ENCODE results near the gene ARHGEF39.

ARHGEF39 gene

GRCh38 chr9:35691757-35692301, 26.8 kb upstream of the ARHGEF39 start:
- DNase-seq (ENCODE audit: low read depth in 2 of 3, low spot score in 1 of 3) = no peak

GRCh38 chr9:35691334-35691650, 26.3 kb upstream of the ARHGEF39 start:
- DNase-seq (ENCODE audit: low read depth in 2 of 3, low spot score in 1 of 3) = no peak

- DNase-seq (ENCODE audit: low read depth in 2 of 3, low spot score in 1 of 3) = peak in 2 of 3 donors; percentile 8 to 30
Measured at GRCh38 chr9:35690614-35691333, 25.8 kb upstream of the ARHGEF39 start.

GRCh38 chr9:35690294-35690613, 25.3 kb upstream of the ARHGEF39 start:
- DNase-seq (ENCODE audit: low read depth in 2 of 3, low spot score in 1 of 3) = no peak

GRCh38 chr9:35689542-35690293, 24.7 kb upstream of the ARHGEF39 start, which contains the start of gene TPM2:
Gene TPM2 (minus strand): TSS chr9:35689925. CDS start chr9:35689817, 108 bp downstream.
- DNase-seq (ENCODE audit: low read depth in 2 of 3, low spot score in 1 of 3) = no peak

GRCh38 chr9:35688558-35689541, 23.9 kb upstream of the ARHGEF39 start:
- no peak for DNase-seq (ENCODE audit: low read depth in 2 of 3, low spot score in 1 of 3)

- no peak for DNase-seq (ENCODE audit: low read depth in 2 of 3, low spot score in 1 of 3)
Measured at GRCh38 chr9:35687972-35688557, 23.1 kb upstream of the ARHGEF39 start.

GRCh38 chr9:35687306-35687705, 22.3 kb upstream of the ARHGEF39 start:
- no peak for DNase-seq (ENCODE audit: low read depth in 2 of 3, low spot score in 1 of 3)

GRCh38 chr9:35686222-35687203, 21.5 kb upstream of the ARHGEF39 start:
- no peak for DNase-seq (ENCODE audit: low read depth in 2 of 3, low spot score in 1 of 3)

- DNase-seq (ENCODE audit: low read depth in 2 of 3, low spot score in 1 of 3) = no peak
Measured at GRCh38 chr9:35685506-35685905, 20.5 kb upstream of the ARHGEF39 start.

GRCh38 chr9:35684921-35685320, 19.9 kb upstream of the ARHGEF39 start:
- DNase-seq (ENCODE audit: low read depth in 2 of 3, low spot score in 1 of 3) = no peak

GRCh38 chr9:35683323-35683722, 18.3 kb upstream of the ARHGEF39 start:
- no peak for DNase-seq (ENCODE audit: low read depth in 2 of 3, low spot score in 1 of 3)

- no peak for DNase-seq (ENCODE audit: low read depth in 2 of 3, low spot score in 1 of 3)
Measured at GRCh38 chr9:35682520-35683315, 17.7 kb upstream of the ARHGEF39 start.

GRCh38 chr9:35682051-35682450, 17.1 kb upstream of the ARHGEF39 start:
- DNase-seq (ENCODE audit: low read depth in 2 of 3, low spot score in 1 of 3) = no peak

GRCh38 chr9:35681341-35682002, 16.5 kb upstream of the ARHGEF39 start:
- DNase-seq (ENCODE audit: low read depth in 2 of 3, low spot score in 1 of 3) = no peak

- DNase-seq (ENCODE audit: low read depth in 2 of 3, low spot score in 1 of 3) = no peak
Measured at GRCh38 chr9:35680331-35681105, 15.5 kb upstream of the ARHGEF39 start.

- DNase-seq (ENCODE audit: low read depth in 2 of 3, low spot score in 1 of 3) = no peak
Measured at GRCh38 chr9:35679766-35680330, 14.9 kb upstream of the ARHGEF39 start.

All from stimulated activated CD4-positive, alpha-beta T cell treated with anti-CD3 and anti-CD28 coated beads, Interleukin-12 subunit alpha, Interleukin-12 subunit beta, amount 100 ng/mL, for 48 hours (primary cell).